ENCODE data around the gene ZFP28. TPM values are rescaled to one million over a fixed set of nuclear protein-coding genes. Genes with fewer than 3 reads are reported as not detected.

The ZFP28 gene
- total RNA-seq, 1 donor from 2014 or later = 6.2 TPM

DNA sequence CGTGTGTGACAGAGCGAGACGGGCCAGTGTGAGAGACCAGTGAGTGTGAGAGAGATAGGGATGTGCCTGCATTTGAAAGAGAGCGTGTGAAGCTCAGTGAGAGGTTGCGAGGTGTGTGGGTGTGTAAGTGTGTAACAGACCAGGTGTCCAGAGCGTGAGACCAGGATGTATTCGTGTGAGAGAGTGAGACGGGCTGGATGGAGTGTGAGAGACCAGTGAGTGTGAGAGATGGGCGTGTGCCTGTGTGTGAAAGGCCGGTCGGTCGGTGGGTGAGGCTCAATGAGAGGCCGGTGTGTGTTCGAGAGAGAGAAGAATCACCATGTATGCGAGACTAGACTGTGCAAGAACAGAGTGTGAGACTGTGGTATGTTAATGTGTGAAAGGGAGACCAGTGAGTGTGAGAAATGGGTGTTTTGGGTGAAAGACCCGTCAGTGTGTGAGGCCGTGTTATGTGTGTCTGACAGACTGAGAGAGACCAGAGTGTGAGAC is 30.4 kb upstream of the ZFP28 start:
- no peaks in the 10 kb centered on the region for H3K27me3 Mint-ChIP-seq
- ATAC-seq (ENCODE audit: low read depth) = no peak
- no peak for DNase-seq
- H3K36me3 Mint-ChIP-seq (ENCODE audit: low read depth) = peaks cover 11% of the 10 kb centered on the region
- no peak overlapping the region for H3K27ac Mint-ChIP-seq
- TF ChIP-seq, protein P1, sequence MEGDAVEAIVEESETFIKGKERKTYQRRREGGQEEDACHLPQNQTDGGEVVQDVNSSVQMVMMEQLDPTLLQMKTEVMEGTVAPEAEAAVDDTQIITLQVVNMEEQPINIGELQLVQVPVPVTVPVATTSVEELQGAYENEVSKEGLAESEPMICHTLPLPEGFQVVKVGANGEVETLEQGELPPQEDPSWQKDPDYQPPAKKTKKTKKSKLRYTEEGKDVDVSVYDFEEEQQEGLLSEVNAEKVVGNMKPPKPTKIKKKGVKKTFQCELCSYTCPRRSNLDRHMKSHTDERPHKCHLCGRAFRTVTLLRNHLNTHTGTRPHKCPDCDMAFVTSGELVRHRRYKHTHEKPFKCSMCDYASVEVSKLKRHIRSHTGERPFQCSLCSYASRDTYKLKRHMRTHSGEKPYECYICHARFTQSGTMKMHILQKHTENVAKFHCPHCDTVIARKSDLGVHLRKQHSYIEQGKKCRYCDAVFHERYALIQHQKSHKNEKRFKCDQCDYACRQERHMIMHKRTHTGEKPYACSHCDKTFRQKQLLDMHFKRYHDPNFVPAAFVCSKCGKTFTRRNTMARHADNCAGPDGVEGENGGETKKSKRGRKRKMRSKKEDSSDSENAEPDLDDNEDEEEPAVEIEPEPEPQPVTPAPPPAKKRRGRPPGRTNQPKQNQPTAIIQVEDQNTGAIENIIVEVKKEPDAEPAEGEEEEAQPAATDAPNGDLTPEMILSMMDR (IDR thresholded peaks at IDR 0.05) = no peak
- H3K4me3 Mint-ChIP-seq = no peak overlapping the region
- CTCF ChIA-PET = no interaction called here
- intact Hi-C loops (cut with micrococcal nuclease) = loop anchor here (2.0 kb wide), 1 partner anchor 58 kb away; the partner anchor contains the start of gene ZNF470
- peaks cover 9% of the 10 kb centered on the region for H3K4me1 Mint-ChIP-seq
- POLR2A ChIA-PET = interaction anchor here (1.3 kb wide), 1 partner anchor 164 kb away, joined by 3 read pairs; the partner anchor contains the start of gene ZNF835
- peaks cover 10% of the 10 kb centered on the region for H3K9me3 Mint-ChIP-seq

DNA sequence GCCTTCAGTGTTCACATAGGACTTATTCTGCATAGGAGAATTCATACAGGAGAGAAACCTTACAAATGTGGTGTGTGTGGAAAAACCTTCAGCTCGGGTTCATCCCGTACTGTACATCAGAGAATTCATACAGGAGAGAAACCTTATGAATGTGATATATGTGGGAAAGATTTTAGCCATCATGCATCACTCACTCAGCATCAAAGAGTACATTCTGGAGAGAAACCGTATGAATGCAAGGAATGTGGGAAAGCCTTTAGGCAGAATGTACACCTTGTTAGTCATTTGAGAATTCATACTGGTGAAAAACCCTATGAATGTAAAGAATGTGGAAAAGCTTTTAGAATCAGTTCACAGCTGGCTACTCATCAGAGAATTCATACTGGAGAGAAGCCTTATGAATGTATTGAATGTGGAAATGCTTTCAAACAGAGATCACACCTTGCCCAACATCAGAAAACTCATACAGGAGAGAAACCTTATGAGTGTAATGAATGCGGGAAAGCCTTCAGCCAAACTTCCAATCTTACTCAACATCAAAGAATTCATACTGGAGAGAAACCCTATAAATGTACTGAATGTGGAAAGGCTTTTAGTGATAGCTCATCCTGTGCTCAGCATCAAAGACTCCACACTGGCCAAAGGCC is 13.4 kb upstream of the ZFP28 start:
- Mint-ChIP-seq H3K27me3 (no peaks in the 10 kb centered on the region), H3K36me3 (ENCODE audit: low read depth) (peaks cover 35% of the 10 kb centered on the region), H3K27ac (no peak overlapping the region), H3K4me1 (no peaks in the 10 kb centered on the region), H3K4me3 (no peak overlapping the region), H3K9me3 (peaks cover 55% of the 10 kb centered on the region)
- ChIA-PET CTCF (no interaction called here), POLR2A (no interaction called here)
- DNase-seq = no peak
- TF ChIP-seq, protein P1 (IDR thresholded peaks at IDR 0.05) = no peak
- ATAC-seq (ENCODE audit: low read depth) = no peak
- intact Hi-C loops (cut with micrococcal nuclease) = no loop called here

GRCh38 chr19:56537442-56537841 is 1.3 kb upstream of the ZFP28 start:
- peak overlapping the region; percentile 91 for H3K4me3 Mint-ChIP-seq
- intact Hi-C loops (cut with micrococcal nuclease) = no loop called here
- peaks cover 38% of the 10 kb centered on the region for H3K9me3 Mint-ChIP-seq
- ChIA-PET POLR2A (no interaction called here), CTCF (no interaction called here)
- TF ChIP-seq, protein P1 (IDR thresholded peaks at IDR 0.05) = no peak
- H3K27ac Mint-ChIP-seq = peak overlapping the region; percentile 94
- ATAC-seq (ENCODE audit: low read depth) (no peak), DNase-seq (no peak)
- H3K27me3 Mint-ChIP-seq = no peaks in the 10 kb centered on the region
- peaks cover 19% of the 10 kb centered on the region for H3K4me1 Mint-ChIP-seq
- peaks cover 42% of the 10 kb centered on the region for H3K36me3 Mint-ChIP-seq (ENCODE audit: low read depth)

DNA sequence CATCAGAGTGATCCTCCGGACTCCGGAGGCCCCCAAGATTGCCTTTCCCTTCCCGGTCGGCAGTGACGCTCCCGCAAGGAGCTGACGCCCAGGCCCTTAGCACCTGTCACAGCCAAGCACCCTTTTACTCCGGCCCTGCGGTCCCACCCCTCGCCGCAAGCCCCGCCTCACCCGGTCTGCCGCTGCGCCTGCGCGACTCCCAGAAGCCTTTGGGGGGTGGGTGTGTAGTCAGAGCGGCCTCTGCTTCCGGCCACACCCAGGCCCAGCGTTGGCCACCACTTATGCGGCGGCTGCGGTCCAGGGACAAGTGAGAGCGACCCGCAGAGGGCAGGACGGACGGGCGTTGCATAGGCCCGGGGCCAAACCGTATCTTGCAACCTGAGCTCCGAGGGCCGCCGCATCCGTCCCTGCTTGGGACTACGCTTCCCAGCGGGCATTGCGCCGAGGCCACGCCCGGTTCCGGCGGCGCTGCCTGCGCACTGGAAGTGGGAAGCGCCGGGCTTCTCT is 441 bp upstream of the ZFP28 start:
- Mint-ChIP-seq H3K36me3 (ENCODE audit: low read depth) (peaks cover 47% of the 10 kb centered on the region), H3K9me3 (peaks cover 36% of the 10 kb centered on the region)

DNA sequence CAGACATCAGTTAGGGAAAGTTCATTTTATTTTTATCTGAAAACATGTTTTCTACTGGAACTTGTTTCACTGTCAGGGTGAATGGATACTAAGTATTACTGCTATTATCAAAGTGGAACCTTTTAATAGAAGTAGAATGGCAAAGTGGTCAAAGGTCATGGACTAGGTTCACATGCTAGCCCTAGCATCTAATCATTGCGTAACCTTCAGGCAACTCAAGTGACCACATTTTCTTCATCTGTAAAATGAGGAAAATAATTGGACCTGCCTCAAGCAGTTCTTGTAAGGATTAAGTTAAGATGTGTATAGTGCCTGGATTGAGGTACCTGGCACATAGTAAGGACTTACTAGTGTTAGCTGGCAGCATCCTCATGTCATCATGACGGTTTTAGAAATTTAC is 5.0 kb downstream of the ZFP28 start:
- POLR2A ChIA-PET = no interaction called here
- peaks cover 37% of the 10 kb centered on the region for H3K9me3 Mint-ChIP-seq
- H3K27ac Mint-ChIP-seq = no peak overlapping the region
- peaks cover 63% of the 10 kb centered on the region for H3K36me3 Mint-ChIP-seq (ENCODE audit: low read depth)
- DNase-seq (no peak), ATAC-seq (ENCODE audit: low read depth) (no peak)
- H3K4me3 Mint-ChIP-seq = no peak overlapping the region
- no peaks in the 10 kb centered on the region for H3K27me3 Mint-ChIP-seq
- TF ChIP-seq, protein P1 (IDR thresholded peaks at IDR 0.05) = no peak
- CTCF ChIA-PET = no interaction called here
- H3K4me1 Mint-ChIP-seq = peaks cover 9% of the 10 kb centered on the region
- intact Hi-C loops (cut with micrococcal nuclease) = no loop called here

More for the DNA sequence above, 441 bp upstream of the ZFP28 start:
- peak; percentile 89 for ATAC-seq (ENCODE audit: low read depth)
- intact Hi-C loops (cut with micrococcal nuclease) = loop anchor here (1.0 kb wide), 7 partner anchors 29 to 145 kb away; partner anchors contain the start of genes ZNF470, ZNF471, ZNF582 and ZNF583
- H3K4me1 Mint-ChIP-seq = peaks cover 19% of the 10 kb centered on the region
- peak overlapping the region; percentile 91 for H3K4me3 Mint-ChIP-seq
- peak overlapping the region; percentile 94 for H3K27ac Mint-ChIP-seq
- TF ChIP-seq, protein P1 (IDR thresholded peaks at IDR 0.05) = no peak
- H3K27me3 Mint-ChIP-seq = no peaks in the 10 kb centered on the region
- POLR2A ChIA-PET = interaction anchor here (0.6 to 2.0 kb wide), 3 partner anchors 28 to 224 kb away, joined by 5 to 6 read pairs (median 6); partner anchors contain the start of genes ZNF835 and ZSCAN5A
- CTCF ChIA-PET = no interaction called here
- peak; percentile 92 for DNase-seq
